GM19099 (cell line): ENCODE data around the gene ZFPM1.

ENCODE experiments used
- POLR2A ChIP-seq: IDR thresholded peaks from 3 replicates; pipeline ENCODE4 v1.6.1; 2011; ENCODE audit warnings: low read depth; ENCODE audit not compliant: insufficient read length; ENCODE audit errors: extremely low read depth

ZFPM1 gene

GRCh38 chr16:88541831-88542616, 88.9 kb downstream of the ZFPM1 start:
- no peak for TF ChIP-seq POLR2A

GRCh38 chr16:88543230-88543813, 90.2 kb downstream of the ZFPM1 start:
- TF ChIP-seq POLR2A = no peak

- no peak for TF ChIP-seq POLR2A
Observed at GRCh38 chr16:88545781-88546180, 92.7 kb downstream of the ZFPM1 start.

- TF ChIP-seq POLR2A = no peak
Observed at GRCh38 chr16:88548131-88548874, 95.2 kb downstream of the ZFPM1 start.

GRCh38 chr16:88548985-88549384, 95.9 kb downstream of the ZFPM1 start:
- TF ChIP-seq POLR2A = no peak

GRCh38 chr16:88549671-88550245, 96.7 kb downstream of the ZFPM1 start:
- TF ChIP-seq POLR2A = no peak

GRCh38 chr16:88550246-88550661, 97.2 kb downstream of the ZFPM1 start:
- no peak for TF ChIP-seq POLR2A

GRCh38 chr16:88552166-88552565, 99.1 kb downstream of the ZFPM1 start:
- TF ChIP-seq POLR2A = no peak

- TF ChIP-seq POLR2A = no peak
Observed at GRCh38 chr16:88552815-88553214, 99.7 kb downstream of the ZFPM1 start.

GRCh38 chr16:88553739-88554138, 100.7 kb downstream of the ZFPM1 start:
- TF ChIP-seq POLR2A = no peak

GRCh38 chr16:88554711-88555264, 101.7 kb downstream of the ZFPM1 start:
- TF ChIP-seq POLR2A = no peak

- TF ChIP-seq POLR2A = no peak
Observed at GRCh38 chr16:88556294-88556988, 103.4 kb downstream of the ZFPM1 start.

- no peak for TF ChIP-seq POLR2A
Observed at GRCh38 chr16:88558457-88559442, 105.7 kb downstream of the ZFPM1 start.

- no peak for TF ChIP-seq POLR2A
Observed at GRCh38 chr16:88560714-88561484, 107.8 kb downstream of the ZFPM1 start.
